ENCODE data around the gene PLA2G2D.

PLA2G2D gene

GRCh38 chr1:20115479-20115878, 3.9 kb downstream of the PLA2G2D start:
- DNase-seq (ENCODE audit: low read depth in 2 of 2): no peak

- no peak for DNase-seq (ENCODE audit: low read depth in 2 of 2)
Measured at GRCh38 chr1:20114021-20114648, 5.2 kb downstream of the PLA2G2D start.

GRCh38 chr1:20112279-20113000, 6.9 kb downstream of the PLA2G2D start:
- no peak for DNase-seq (ENCODE audit: low read depth in 2 of 2)

- DNase-seq (ENCODE audit: low read depth in 2 of 2): no peak
Measured at GRCh38 chr1:20111452-20111851, 7.9 kb downstream of the PLA2G2D start.

GRCh38 chr1:20110679-20111078, 8.7 kb downstream of the PLA2G2D start:
- DNase-seq (ENCODE audit: low read depth in 2 of 2): no peak

GRCh38 chr1:20109223-20109856, 10.0 kb downstream of the PLA2G2D start:
- no peak for DNase-seq (ENCODE audit: low read depth in 2 of 2)

DNA sequence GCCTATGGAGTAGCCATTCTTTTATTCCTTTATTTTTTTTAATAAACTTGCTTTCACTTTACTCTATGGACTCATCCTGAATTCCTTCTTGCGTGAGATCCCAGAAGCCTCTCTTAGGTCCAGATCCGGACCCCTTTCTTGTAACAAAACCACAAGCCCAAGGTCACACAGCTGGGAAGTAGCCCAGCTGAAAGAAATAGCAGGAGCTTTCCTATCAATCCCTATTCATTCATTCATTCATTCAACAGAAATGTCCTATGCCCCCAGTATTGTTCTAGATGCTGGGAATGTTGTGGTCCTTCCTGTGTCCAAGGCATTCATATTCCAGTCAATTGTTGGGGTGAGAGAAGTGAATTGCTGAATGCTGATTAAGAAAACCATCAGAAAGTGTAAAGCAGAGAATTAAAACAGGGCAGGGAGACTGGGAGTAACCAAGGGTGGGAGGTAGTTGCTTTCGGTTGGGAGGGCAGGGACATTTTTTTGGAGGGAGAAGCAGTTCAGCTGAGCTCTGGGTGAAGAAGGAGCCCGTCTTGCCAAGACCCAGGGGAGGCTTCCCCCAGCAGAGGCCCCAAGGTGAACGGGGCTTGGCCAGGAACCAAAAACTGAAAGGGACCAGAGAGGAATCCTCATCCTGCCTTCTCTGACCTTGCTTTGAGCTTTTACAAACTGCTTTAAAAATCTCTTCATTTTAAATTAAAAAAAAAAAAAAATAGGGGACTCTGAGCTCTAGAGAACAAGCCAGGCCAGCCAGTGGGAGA, 10.8 kb downstream of the PLA2G2D start:
- DNase-seq (ENCODE audit: low read depth in 2 of 2): no peak

DNA sequence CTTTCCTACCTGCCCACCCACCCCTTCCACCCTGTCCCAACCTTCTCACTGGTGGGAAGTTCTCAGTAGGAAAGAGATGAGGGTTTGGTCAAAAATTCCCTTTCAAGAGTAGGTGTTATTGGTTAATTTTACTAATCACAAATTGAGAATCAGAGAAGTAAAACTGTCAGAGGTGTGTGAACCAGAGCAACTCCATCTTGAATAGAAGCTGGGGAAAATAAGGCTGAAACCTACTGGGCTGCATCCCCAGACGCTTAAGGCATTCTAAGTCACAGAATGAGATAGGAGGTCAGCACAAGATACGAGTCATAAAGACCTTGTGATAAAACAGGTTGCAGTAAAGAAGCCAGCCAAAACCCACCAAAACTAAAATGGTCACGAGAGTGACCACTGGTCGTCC, 11.5 kb downstream of the PLA2G2D start:
- no peak for DNase-seq (ENCODE audit: low read depth in 2 of 2)

GRCh38 chr1:20107351-20107750, 12.0 kb downstream of the PLA2G2D start:
- no peak for DNase-seq (ENCODE audit: low read depth in 2 of 2)

DNA sequence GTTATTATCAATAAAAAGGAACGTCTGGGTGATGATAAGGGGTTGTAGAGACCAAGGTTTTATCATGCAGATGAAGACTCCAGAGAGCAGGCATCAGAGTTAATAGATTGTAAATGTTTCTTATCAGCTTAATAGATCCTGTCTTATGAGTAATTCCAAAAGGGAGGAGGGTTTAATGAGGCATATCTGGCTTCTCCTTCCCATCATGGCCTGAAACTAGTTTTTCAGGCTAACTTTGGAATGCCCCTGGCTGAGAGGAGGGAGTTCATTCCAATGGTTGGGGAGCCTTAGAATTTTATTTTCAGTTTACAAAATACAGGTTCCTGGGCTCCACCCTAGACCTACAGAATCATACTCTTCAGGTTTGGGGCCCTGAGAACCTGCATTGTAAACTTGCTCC, 13.5 kb downstream of the PLA2G2D start:
- no peak for DNase-seq (ENCODE audit: low read depth in 2 of 2)

- no peak for DNase-seq (ENCODE audit: low read depth in 2 of 2)
Measured at GRCh38 chr1:20102875-20103274, 16.5 kb downstream of the PLA2G2D start.

GRCh38 chr1:20100632-20101355, 18.5 kb downstream of the PLA2G2D start:
- no peak for DNase-seq (ENCODE audit: low read depth in 2 of 2)

DNA sequence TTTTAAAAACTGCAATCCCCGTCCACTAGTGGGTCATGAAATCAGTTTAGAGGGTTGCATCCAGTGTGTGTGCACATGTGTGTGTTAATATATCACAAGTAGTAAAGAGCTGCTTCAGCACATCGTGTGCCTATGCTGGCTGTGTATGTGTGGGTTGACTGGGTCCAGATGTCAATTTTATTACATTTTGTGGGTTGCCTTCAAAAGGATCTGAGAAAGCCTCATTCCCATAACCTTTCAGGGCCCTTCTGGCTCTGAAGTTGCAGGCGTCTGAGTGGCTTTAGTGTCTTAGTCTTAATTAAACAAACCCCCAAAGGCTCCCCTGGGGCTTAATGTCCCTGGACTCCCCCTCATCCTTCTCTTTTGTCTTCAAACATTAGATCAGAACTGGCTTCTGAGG, 19.8 kb downstream of the PLA2G2D start:
- no peak for DNase-seq (ENCODE audit: low read depth in 2 of 2)

GRCh38 chr1:20096840-20097447, 22.4 kb downstream of the PLA2G2D start:
- DNase-seq (ENCODE audit: low read depth in 2 of 2): no peak

GRCh38 chr1:20095564-20096434, 23.5 kb downstream of the PLA2G2D start:
- DNase-seq (ENCODE audit: low read depth in 2 of 2): no peak

GRCh38 chr1:20093940-20094391, 25.4 kb downstream of the PLA2G2D start:
- DNase-seq (ENCODE audit: low read depth in 2 of 2): no peak

DNA sequence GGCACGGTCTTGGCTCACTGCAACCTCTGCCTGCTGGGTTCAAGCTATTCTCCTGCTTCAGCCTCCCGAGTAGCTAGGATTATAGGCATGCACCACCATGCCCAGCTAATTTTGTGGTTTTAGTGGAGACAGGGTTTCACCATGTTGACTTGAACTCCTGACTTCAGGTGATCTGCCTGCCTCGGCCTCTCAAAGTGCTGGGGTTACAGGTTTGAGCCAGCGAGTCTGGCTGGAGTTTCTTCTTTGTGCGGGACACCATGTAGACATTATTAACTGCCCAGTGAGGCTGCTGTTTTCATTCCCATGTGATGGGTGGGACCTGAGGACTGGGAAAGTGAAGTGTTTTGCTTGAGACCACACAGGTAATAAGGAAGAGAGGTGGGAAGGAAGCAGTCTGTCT, 26.0 kb downstream of the PLA2G2D start:
- no peak for DNase-seq (ENCODE audit: low read depth in 2 of 2)

DNA sequence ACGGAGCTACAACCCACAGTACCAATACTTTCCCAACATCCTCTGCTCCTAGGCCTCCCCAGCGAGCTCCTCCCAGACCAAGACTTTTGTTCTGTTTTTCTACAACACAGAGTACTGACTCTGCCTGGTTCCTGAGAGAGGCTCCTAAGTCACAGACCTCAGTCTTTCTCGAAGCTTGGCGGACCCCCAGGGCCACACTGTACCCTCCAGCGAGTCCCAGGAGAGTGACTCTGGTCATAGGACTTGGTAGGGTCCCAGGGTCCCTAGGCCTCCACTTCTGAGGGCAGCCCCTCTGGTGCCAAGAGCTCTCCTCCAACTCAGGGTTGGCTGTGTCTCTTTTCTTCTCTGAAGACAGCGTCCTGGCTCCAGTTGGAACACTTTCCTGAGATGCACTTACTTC, 28.7 kb downstream of the PLA2G2D start:
- DNase-seq (ENCODE audit: low read depth in 2 of 2): no peak

DNA sequence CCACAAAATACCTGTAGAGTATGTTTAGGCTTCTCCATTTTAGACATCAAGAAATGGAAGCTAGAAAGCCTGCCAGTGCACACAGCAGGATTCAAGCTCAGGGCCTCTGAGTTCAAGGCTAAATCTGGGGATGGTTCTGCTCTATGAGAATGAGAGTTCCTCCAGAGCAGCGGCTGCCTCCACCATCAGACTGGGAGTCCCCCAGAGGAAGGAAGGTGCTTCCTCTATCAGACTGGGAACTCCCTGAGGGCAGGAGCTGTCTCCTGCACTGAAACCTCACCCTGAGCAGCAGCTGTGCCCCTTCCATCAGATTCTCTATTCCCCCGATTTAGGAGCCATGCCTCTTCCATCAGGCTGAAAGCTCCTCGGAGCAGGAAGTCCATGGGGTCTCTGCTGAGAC, 29.2 kb downstream of the PLA2G2D start:
- DNase-seq (ENCODE audit: low read depth in 2 of 2): no peak
